VCaP (cell line): Measurements from ENCODE around the gene PAPOLG.
"Not testable (repeated sequence)": the region's sequence is repeated elsewhere in the genome, so short reads cannot be mapped to it uniquely, and the experiment has no call there.

ENCODE experiments used
- H3K27ac ChIP-seq: fragments of 450-650 bp; 2 replicates; pipeline ENCODE4 v1.5.1; 2017
- TF ChIP-seq, protein P1 (sequence below): fragments of 450-650 bp; conservative IDR thresholded peaks from 2 replicates; pipeline ENCODE4 v1.5.1; 2017; ENCODE audit warnings: mild to moderate bottlenecking, moderate library complexity

Gene PAPOLG

DNA sequence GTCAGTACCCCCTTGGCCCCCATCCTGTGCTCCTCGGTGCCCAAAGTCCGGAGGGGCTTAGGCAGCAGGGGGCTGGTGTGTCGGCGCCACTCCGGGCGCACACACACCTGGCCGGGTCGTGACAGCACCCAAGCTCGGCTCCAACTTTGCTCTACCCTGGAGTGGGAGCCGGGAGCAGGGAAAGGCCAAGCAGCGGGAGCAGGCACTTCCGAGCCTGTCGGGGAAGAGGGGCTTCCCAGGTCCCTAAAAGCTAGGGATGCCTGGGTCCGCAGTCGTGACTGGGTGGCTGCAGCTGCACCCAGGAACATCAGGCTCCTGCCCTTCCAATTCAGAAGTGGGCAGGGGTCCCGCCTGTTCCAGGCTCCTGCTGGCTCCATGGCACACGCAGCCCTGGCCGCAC, 48.4 kb downstream of the PAPOLG start:
- H3K27ac ChIP-seq: no peak overlapping the region
- TF ChIP-seq, protein P1, sequence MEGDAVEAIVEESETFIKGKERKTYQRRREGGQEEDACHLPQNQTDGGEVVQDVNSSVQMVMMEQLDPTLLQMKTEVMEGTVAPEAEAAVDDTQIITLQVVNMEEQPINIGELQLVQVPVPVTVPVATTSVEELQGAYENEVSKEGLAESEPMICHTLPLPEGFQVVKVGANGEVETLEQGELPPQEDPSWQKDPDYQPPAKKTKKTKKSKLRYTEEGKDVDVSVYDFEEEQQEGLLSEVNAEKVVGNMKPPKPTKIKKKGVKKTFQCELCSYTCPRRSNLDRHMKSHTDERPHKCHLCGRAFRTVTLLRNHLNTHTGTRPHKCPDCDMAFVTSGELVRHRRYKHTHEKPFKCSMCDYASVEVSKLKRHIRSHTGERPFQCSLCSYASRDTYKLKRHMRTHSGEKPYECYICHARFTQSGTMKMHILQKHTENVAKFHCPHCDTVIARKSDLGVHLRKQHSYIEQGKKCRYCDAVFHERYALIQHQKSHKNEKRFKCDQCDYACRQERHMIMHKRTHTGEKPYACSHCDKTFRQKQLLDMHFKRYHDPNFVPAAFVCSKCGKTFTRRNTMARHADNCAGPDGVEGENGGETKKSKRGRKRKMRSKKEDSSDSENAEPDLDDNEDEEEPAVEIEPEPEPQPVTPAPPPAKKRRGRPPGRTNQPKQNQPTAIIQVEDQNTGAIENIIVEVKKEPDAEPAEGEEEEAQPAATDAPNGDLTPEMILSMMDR: no peak

- TF ChIP-seq, protein P1: no peak
- no peak overlapping the region for H3K27ac ChIP-seq
These were observed 50.5 kb downstream of the PAPOLG start for GRCh38 chr2:60806595-60806987.

- TF ChIP-seq, protein P1: no peak
These were observed 51.1 kb downstream of the PAPOLG start for GRCh38 chr2:60806988-60807681.

DNA sequence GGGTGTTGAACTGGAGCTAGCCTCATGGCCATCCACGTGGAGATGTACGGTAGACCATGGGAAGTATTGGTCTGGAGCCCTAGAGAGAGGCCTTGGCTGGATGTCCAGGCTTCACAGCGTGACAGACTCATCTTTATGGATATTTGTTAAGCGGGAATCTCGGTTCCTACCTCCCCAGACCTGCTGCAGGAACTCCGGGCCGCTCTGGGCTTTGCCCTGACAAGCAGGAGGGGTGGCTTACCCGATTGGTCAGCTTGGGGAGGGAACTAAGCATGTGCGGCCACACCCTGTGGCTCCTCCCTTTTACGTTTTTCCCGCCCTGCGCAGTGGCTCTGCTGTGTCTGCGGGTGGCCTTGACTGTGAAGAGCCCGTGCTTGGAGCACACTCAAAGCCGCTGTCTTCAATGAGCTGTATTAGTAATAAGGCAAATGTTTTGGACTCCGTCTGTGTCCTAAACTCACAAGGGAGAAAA, 52.3 kb downstream of the PAPOLG start:
- TF ChIP-seq, protein P1: no peak
- no peak overlapping the region for H3K27ac ChIP-seq

More at GRCh38 chr2:60806988-60807681, 51.1 kb downstream of the PAPOLG start:
- no peak overlapping the region for H3K27ac ChIP-seq

- TF ChIP-seq, protein P1: no peak
- no peak overlapping the region for H3K27ac ChIP-seq
These were observed 55.7 kb downstream of the PAPOLG start for GRCh38 chr2:60811491-60812375.

GRCh38 chr2:60817191-60817590, 61.1 kb downstream of the PAPOLG start:
- not testable (repeated sequence) for H3K27ac ChIP-seq

DNA sequence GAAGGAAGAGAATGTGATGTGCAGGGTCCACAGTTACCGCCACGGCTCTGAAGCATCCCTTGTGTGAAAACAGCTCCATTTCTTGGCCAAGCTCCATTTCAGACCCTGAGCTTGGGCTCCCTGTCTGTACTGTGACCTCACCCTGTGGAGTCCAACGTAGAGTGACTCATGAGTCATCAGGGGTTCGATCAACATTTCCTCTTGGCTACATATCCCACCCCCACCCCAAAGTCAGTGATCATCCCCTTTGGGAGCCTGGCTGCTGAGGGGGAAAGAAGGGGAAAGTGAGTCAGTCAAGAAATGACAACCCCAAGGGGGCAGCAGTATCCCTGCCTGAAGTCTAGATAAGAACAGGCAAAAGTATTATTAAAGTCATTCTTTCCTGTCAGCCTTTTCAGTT, 62.2 kb downstream of the PAPOLG start:
- H3K27ac ChIP-seq: no peak overlapping the region

More for the DNA sequence above, 62.2 kb downstream of the PAPOLG start:
- TF ChIP-seq, protein P1: no peak
